HUES6 (cell line): ENCODE data around the gene GH2.
"Not testable (repeated sequence)": the region's sequence is repeated elsewhere in the genome, so short reads cannot be mapped to it uniquely, and the experiment has no call there.

Experiments
- H3K27ac ChIP-seq: 2 replicates; pipeline ENCODE4 v1.7.0; 2013; ENCODE audit warnings: low read depth, mild to moderate bottlenecking, low read length, inconsistent platforms
- H3K27me3 ChIP-seq: 2 replicates; pipeline ENCODE4 v1.6.1; 2013; ENCODE audit warnings: low read length; ENCODE audit not compliant: control insufficient read depth, insufficient read depth
- H3K36me3 ChIP-seq: 2 replicates; pipeline ENCODE4 v1.6.1; 2013; ENCODE audit warnings: low read length; ENCODE audit not compliant: control insufficient read depth, insufficient read depth
- H3K4me1 ChIP-seq: 2 replicates; pipeline ENCODE4 v1.6.1; 2013; ENCODE audit warnings: low read length; ENCODE audit not compliant: control insufficient read depth, insufficient read depth
- H3K4me3 ChIP-seq: 2 replicates; pipeline ENCODE4 v1.5.1; 2013; ENCODE audit warnings: low read depth, low read length
- H3K9ac ChIP-seq: one replicate; pipeline ENCODE4 v1.6.1; 2013; ENCODE audit warnings: mild to moderate bottlenecking, low read length
- H3K9me3 ChIP-seq: 2 replicates; pipeline ENCODE4 v1.6.1; 2013; ENCODE audit warnings: low read depth, low read length; ENCODE audit not compliant: control insufficient read depth, insufficient read depth

GH2 gene

GRCh38 chr17:63881935-63882601, at the start of gene GH2:
Gene GH2, minus strand, starts transcription at chr17:63881944. Its CDS starts 143 bp downstream, at chr17:63881801.
- Histone ChIP-seq H3K27ac (no peak within 1 kb of the TSS), H3K36me3 (no peaks in the 10 kb centered on the region), H3K27me3 (no peaks in the 10 kb centered on the region), H3K4me1 (peaks cover 14% of the 10 kb centered on the region), H3K4me3 (peak within 1 kb of the TSS; percentile 16; the same call in 1 of the 2 replicates), H3K9me3 (no peaks in the 10 kb centered on the region), H3K9ac (no peak within 1 kb of the TSS)

- H3K4me1 ChIP-seq, result peaks cover 23% of the 10 kb centered on the region
Observed at GRCh38 chr17:63930951-63931575, 49.3 kb upstream of the GH2 start.

GRCh38 chr17:63929860-63930766, 48.4 kb upstream of the GH2 start:
- Histone ChIP-seq H3K4me1 (peaks cover 23% of the 10 kb centered on the region), H3K27me3 (no peaks in the 10 kb centered on the region), H3K36me3 (no peaks in the 10 kb centered on the region), H3K4me3 (no peak overlapping the region), H3K9ac (no peak overlapping the region), H3K9me3 (no peaks in the 10 kb centered on the region), H3K27ac (no peak overlapping the region)

More at GRCh38 chr17:63930951-63931575, 49.3 kb upstream of the GH2 start:
- H3K36me3 ChIP-seq, result no peaks in the 10 kb centered on the region
- no peak overlapping the region for H3K4me3 ChIP-seq
- H3K9ac ChIP-seq, result no peak overlapping the region
- H3K27me3 ChIP-seq, result no peaks in the 10 kb centered on the region
- H3K9me3 ChIP-seq, result no peaks in the 10 kb centered on the region
- no peak overlapping the region for H3K27ac ChIP-seq

- no peaks in the 10 kb centered on the region for H3K9me3 ChIP-seq
- no peaks in the 10 kb centered on the region for H3K27me3 ChIP-seq
- H3K36me3 ChIP-seq, result no peaks in the 10 kb centered on the region
- no peak overlapping the region for H3K9ac ChIP-seq
- peaks cover 23% of the 10 kb centered on the region for H3K4me1 ChIP-seq
- no peak overlapping the region for H3K4me3 ChIP-seq
- no peak overlapping the region for H3K27ac ChIP-seq
Observed at GRCh38 chr17:63928966-63929695, 47.4 kb upstream of the GH2 start.

- H3K4me1 ChIP-seq, result peaks cover 23% of the 10 kb centered on the region
- H3K9ac ChIP-seq, result no peak overlapping the region
Observed at GRCh38 chr17:63928172-63928666, 46.5 kb upstream of the GH2 start.

GRCh38 chr17:63927464-63928171, 45.9 kb upstream of the GH2 start:
- Histone ChIP-seq H3K36me3 (no peaks in the 10 kb centered on the region), H3K9ac (no peak overlapping the region), H3K27ac (no peak overlapping the region), H3K4me3 (no peak overlapping the region), H3K27me3 (no peaks in the 10 kb centered on the region), H3K4me1 (peaks cover 21% of the 10 kb centered on the region), H3K9me3 (no peaks in the 10 kb centered on the region)

More at GRCh38 chr17:63928172-63928666, 46.5 kb upstream of the GH2 start:
- Histone ChIP-seq H3K27me3 (no peaks in the 10 kb centered on the region), H3K27ac (no peak overlapping the region), H3K9me3 (no peaks in the 10 kb centered on the region), H3K4me3 (no peak overlapping the region), H3K36me3 (no peaks in the 10 kb centered on the region)

- Histone ChIP-seq H3K27me3 (no peaks in the 10 kb centered on the region), H3K9ac (no peak overlapping the region), H3K4me3 (no peak overlapping the region), H3K27ac (no peak overlapping the region), H3K4me1 (peaks cover 7% of the 10 kb centered on the region), H3K36me3 (no peaks in the 10 kb centered on the region), H3K9me3 (no peaks in the 10 kb centered on the region)
Observed at GRCh38 chr17:63926164-63926563, 44.4 kb upstream of the GH2 start.

GRCh38 chr17:63925615-63926014, 43.9 kb upstream of the GH2 start:
- Histone ChIP-seq H3K4me3 (no peak overlapping the region), H3K27me3 (no peaks in the 10 kb centered on the region), H3K9ac (no peak overlapping the region), H3K4me1 (peaks cover 2% of the 10 kb centered on the region), H3K36me3 (no peaks in the 10 kb centered on the region), H3K27ac (no peak overlapping the region), H3K9me3 (no peaks in the 10 kb centered on the region)

- not testable (repeated sequence) for H3K4me3 ChIP-seq, H3K27me3 ChIP-seq, H3K9me3 ChIP-seq, H3K9ac ChIP-seq, H3K4me1 ChIP-seq, H3K36me3 ChIP-seq, H3K27ac ChIP-seq
Observed at GRCh38 chr17:63922402-63922801, 40.7 kb upstream of the GH2 start.

GRCh38 chr17:63920779-63921178, 39.0 kb upstream of the GH2 start:
- not testable (repeated sequence) for H3K27ac ChIP-seq, H3K4me1 ChIP-seq, H3K9ac ChIP-seq, H3K9me3 ChIP-seq, H3K4me3 ChIP-seq, H3K36me3 ChIP-seq
- peaks cover 18% of the 10 kb centered on the region for H3K27me3 ChIP-seq
